HG03442 (cell line): Measurements from ENCODE around the gene COX10.
A peak's percentile ranks its signal among the peaks of the same experiment; 100 is the strongest.

Experiments used
- ATAC-seq: cut with Tn5 transposase; IDR thresholded peaks from one replicate; pipeline ENCODE4 v1.9.1; 2021; ENCODE audit warnings: mild to moderate bottlenecking, moderate library complexity; ENCODE audit not compliant: unreplicated experiment

The COX10 gene

GRCh38 chr17:14068542-14069250, 608 bp upstream of the COX10 start:
- ATAC-seq = peak; percentile 7

GRCh38 chr17:14070344-14070984, 1.2 kb downstream of the COX10 start:
- ATAC-seq = no peak

GRCh38 chr17:14072881-14073280, 3.6 kb downstream of the COX10 start:
- no peak for ATAC-seq

- no peak for ATAC-seq
Observed at GRCh38 chr17:14078027-14078426, 8.7 kb downstream of the COX10 start.

DNA sequence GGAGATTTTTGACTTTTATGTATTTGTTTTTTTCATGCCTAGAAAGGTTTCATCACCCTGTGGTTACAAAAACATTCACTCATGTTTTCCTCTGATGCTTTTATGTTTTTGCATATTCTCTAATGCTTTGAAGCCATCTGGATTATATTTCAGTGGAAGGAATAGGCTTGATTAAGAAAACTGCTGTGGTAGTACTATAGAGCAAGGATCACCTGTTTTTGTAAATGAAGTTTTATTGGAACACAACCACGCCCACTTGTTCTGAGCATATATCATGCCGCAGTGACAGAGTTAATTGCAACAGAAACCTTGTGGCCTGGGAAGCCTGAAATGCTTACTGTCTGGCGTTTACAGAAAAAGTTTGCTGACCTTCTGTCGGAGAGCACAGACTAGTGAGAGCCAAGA, 11.5 kb downstream of the COX10 start:
- ATAC-seq = no peak

GRCh38 chr17:14082848-14083247, 13.5 kb downstream of the COX10 start:
- ATAC-seq = no peak

- ATAC-seq = no peak
Observed at GRCh38 chr17:14084955-14085354, 15.7 kb downstream of the COX10 start.

- ATAC-seq = no peak
Observed at GRCh38 chr17:14086189-14086588, 16.9 kb downstream of the COX10 start.

DNA sequence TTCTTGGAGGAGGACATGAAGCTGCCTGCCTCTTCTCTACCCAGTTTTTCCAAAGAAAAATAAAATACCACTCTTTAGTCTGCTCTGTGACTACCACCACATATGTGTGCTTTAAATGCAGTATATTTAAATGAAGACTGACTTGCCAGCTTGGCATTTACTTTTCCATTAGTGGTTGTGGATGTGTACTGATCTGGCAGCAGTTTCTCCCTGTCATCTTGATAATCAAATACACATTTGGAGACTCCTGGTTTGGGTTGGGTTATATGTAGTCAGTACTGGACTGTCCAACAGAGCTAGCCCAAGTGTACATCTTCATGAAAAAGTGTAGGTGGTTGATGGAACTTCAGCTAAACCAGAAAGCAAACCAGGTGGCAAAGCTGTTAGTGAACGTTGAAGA, 19.9 kb downstream of the COX10 start:
- no peak for ATAC-seq

- ATAC-seq = no peak
Observed at GRCh38 chr17:14091367-14091766, 22.1 kb downstream of the COX10 start.

- no peak for ATAC-seq
Observed at GRCh38 chr17:14092808-14093207, 23.5 kb downstream of the COX10 start.

DNA sequence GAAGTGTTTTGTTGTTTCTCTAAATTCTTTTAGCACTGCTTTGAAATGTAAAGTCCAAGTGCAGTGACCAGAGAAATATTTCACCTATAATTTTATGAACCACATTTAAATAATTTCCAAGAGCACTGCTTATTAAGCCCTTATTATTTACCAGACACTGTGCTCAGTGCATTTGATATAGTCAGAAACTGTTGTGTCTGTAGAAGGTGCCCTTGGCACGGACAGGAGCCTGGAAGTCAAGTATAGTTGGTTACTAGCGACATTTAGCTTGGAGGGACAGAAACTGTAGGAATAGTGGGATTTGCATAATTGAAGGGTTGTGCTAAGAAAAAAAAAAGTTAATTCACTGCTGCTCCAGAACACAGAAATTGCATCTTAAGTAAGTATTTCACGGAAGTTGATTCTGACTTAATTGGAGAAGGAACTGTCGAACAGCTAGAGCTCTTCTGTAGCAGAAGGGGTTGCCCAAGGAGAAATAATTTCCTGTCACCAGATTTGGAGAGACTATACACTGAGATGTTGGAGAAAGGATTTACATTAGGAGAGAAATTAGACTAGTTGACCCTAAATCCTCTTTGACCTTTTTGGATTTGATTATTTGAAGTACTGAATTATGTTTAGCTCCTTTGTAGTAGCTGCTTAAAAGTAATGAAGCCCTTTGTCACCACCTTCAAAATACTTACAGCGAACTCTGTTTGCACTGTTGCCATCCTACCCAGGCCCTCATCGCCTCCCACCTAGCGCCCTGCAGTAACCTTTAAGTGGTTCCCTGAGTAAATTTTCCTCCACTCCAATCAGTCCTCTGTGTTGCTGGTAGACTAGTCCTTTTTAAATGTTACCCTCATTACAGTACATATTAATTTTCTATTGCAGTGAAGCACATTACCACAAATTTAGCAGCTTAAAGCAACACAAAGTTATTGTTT, 25.6 kb downstream of the COX10 start:
- ATAC-seq = no peak

DNA sequence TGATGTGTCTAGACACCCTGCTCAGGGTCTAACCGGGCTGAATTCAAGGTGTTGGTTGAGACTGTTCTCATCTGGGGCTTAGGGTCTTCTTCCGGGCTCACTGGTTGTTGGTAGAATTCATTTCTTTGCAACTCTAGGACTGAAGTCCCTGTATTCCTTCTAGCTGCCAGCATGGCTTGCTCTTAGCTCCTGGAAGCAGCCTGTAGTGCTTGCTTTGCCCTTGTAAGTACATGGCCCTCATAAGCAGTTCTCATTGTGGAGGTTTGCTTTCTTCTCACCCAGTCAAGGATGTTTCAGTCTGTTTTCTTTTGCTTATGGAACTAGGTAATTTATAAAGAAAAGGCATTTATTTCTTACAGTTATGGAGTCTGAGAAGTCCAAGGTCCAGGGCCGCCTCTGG, 26.3 kb downstream of the COX10 start:
- no peak for ATAC-seq

GRCh38 chr17:14098246-14098645, 28.9 kb downstream of the COX10 start:
- ATAC-seq = no peak

GRCh38 chr17:14101976-14102375, 32.7 kb downstream of the COX10 start:
- no peak for ATAC-seq

DNA sequence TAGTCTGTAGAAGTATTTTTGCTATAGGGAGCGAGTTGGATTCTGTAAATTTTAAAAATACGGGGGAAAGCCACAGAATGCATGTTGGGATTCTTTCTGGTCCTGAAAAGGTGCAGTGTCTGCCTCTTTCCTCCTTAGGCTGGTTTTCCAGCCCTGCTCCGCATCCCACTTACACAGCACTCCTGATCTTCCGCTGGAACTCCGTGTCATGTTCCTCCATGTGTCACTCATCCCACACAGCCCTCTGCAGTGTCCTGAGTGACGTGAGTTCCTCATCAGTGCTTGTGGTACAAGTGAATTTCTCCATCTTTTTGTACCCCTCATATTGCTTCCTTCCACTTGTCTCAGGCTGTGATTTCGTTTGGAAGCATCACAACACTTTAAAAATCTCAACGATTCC, 34.5 kb downstream of the COX10 start:
- no peak for ATAC-seq

GRCh38 chr17:14104734-14105133, 35.4 kb downstream of the COX10 start:
- ATAC-seq = no peak

- no peak for ATAC-seq
Observed at GRCh38 chr17:14107889-14108288, 38.6 kb downstream of the COX10 start.

DNA sequence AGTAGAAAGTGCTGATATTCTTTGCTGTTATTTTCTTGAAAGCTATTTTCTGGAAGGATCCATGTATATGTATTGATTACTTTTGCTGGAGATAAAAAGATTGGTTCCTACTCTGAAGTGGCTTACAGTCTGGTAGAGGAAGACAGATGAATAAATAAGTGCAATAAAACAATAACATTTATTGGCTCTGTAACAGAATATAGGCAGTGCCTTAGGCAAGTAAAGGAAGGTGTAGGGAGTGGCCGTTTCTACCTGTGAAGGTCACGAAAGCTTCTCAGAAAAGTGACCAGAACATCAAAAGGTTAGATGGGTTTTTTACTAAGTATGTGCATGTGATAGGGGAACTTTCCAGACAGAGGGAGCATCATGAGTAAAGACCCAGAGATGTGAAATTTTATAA, 43.1 kb downstream of the COX10 start:
- no peak for ATAC-seq

DNA sequence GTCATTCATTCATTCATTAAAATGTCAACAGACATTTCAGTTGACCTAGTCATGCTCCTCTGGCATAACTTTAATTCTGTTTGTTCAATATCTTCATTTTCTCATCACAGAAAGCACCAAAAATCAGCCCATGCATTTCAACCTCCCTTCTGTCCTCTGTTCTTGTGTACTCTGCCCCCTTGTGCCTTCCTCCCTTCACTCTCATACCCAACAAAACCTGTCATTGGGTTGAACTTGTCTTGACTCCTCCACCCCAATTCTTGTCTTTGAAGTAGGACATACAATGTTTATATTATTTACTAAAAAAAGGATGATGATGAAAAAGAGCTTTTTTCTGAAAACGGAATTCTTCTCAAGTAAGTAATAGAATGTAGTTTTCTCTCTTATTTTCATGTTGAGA, 43.8 kb downstream of the COX10 start:
- ATAC-seq = no peak

DNA sequence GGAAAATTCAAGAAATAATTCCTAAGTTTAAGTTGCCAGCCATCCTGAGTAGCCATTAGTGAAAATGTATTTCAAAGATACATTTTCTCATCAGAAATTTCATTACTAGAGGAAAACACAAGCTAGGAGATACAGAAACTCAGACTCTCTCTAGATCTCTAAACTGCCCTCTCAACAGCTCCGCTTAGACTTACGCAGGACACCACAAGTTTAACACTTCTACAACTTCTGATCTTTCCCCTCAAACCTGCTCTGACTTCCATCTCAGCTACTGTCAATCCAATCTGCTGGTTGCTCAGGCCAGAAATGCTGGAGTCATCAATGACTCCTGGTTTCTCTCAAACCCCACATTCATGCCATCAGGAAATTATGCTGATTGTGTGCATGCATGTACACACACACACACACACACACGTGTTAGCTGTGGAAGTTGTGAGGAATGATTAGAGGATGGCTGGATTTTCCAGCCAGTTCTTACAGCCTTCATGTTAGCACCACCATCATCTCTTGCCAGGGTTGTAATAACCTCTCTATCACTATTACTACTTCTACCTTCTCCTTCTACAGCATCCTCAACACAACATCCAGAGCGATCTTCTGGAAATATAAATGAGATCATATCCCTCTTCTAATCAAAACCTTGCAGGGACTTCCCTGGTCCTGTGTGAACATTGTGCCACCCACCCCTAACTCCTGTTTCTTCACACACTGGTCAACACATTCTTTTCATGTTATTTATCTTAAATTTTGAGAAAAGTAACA, 47.1 kb downstream of the COX10 start:
- no peak for ATAC-seq
